ENCODE data around the gene MFSD12. TPM values are rescaled to one million over a fixed set of nuclear protein-coding genes. Genes with fewer than 3 reads are reported as not detected.
"Not testable (repeated sequence)": the region's sequence is repeated elsewhere in the genome, so short reads cannot be mapped to it uniquely, and the experiment has no call there.

The MFSD12 gene
- total RNA-seq, 2 experiments from 2014 or later, result 44.7 to 46.7 TPM

GRCh38 chr19:3573162-3573857 is 15.9 kb upstream of the MFSD12 start:
- DNase-seq (peak; percentile 56), ATAC-seq (peak; percentile 1)
- CTCF ChIA-PET, result interaction anchor here (0.7 kb wide), 1 partner anchor 27 kb away, joined by 3 read pairs; no protein-coding TSS in a partner anchor
- Mint-ChIP-seq H3K4me1 (peaks cover 11% of the 10 kb centered on the region), H3K27me3 (no peaks in the 10 kb centered on the region), H3K9me3 (ENCODE audit: low read depth) (no peaks in the 10 kb centered on the region), H3K27ac (no peak overlapping the region), H3K4me3 (peak overlapping the region; percentile 73), H3K36me3 (ENCODE audit: low read depth) (peaks cover 12% of the 10 kb centered on the region)
- intact Hi-C loops (cut with DNase I, micrococcal nuclease), result loop anchor here (1.0 to 5.0 kb wide), 7 partner anchors 67 to 769 kb away; partner anchors contain the start of genes DAPK3 (in 1 of the 2), FZR1 (in 1 of the 2), MPND (in 1 of the 2) and NCLN (in 1 of the 2)
- POLR2A ChIA-PET, result interaction anchor here (0.5 to 0.9 kb wide), 3 partner anchors 16 to 117 kb away, joined by 3 to 4 read pairs (median 3); partner anchors contain the start of gene MFSD12

GRCh38 chr19:3572855-3573161 is 15.4 kb upstream of the MFSD12 start, which contains the start of gene HMG20B:
TSS of gene HMG20B (plus strand) at chr19:3572944. CDS start at chr19:3573310, 366 bp downstream.
- intact Hi-C loops (cut with DNase I, micrococcal nuclease), result loop anchor here (1.0 to 5.0 kb wide), 19 partner anchors 15 to 769 kb away; partner anchors contain the start of genes FZR1 (in 2 of the 2), DAPK3 (in 1 of the 2), MFSD12 (in 1 of the 2) and MPND (in 1 of the 2)
- CTCF ChIA-PET, result no interaction called here
- peaks cover 11% of the 10 kb centered on the region for H3K4me1 Mint-ChIP-seq

GRCh38 chr19:3572132-3572854 is 14.9 kb upstream of the MFSD12 start:
- peak; percentile 96 for ATAC-seq
- CTCF ChIA-PET, result no interaction called here

More at GRCh38 chr19:3572855-3573161, 15.4 kb upstream of the MFSD12 start, which contains the start of gene HMG20B:
- POLR2A ChIA-PET, result no interaction called here
- H3K36me3 Mint-ChIP-seq (ENCODE audit: low read depth), result peaks cover 12% of the 10 kb centered on the region
- H3K4me3 Mint-ChIP-seq, result peak within 1 kb of the TSS; percentile 73
- H3K9me3 Mint-ChIP-seq (ENCODE audit: low read depth), result no peaks in the 10 kb centered on the region
- no peak for DNase-seq
- ATAC-seq, result peak; percentile 1
- no peaks in the 10 kb centered on the region for H3K27me3 Mint-ChIP-seq
- no peak within 1 kb of the TSS for H3K27ac Mint-ChIP-seq

GRCh38 chr19:3570606-3571011 is 13.2 kb upstream of the MFSD12 start:
- no peak overlapping the region for H3K27ac Mint-ChIP-seq
- no peaks in the 10 kb centered on the region for H3K27me3 Mint-ChIP-seq
- H3K4me1 Mint-ChIP-seq, result peaks cover 11% of the 10 kb centered on the region
- ChIA-PET POLR2A (no interaction called here), CTCF (no interaction called here)
- ATAC-seq (no peak), DNase-seq (no peak)
- intact Hi-C loops (cut with DNase I, micrococcal nuclease), result loop anchor here in 1 of 2 experiments (5.0 kb wide), 3 partner anchors 402 to 772 kb away; partner anchors contain the start of genes DAPK3 and MPND
- H3K36me3 Mint-ChIP-seq (ENCODE audit: low read depth), result peaks cover 12% of the 10 kb centered on the region
- H3K4me3 Mint-ChIP-seq, result no peak overlapping the region
- no peaks in the 10 kb centered on the region for H3K9me3 Mint-ChIP-seq (ENCODE audit: low read depth)

More at GRCh38 chr19:3572132-3572854, 14.9 kb upstream of the MFSD12 start:
- Mint-ChIP-seq H3K27ac (no peak overlapping the region), H3K36me3 (ENCODE audit: low read depth) (peaks cover 12% of the 10 kb centered on the region), H3K4me3 (peak overlapping the region; percentile 73), H3K9me3 (ENCODE audit: low read depth) (no peaks in the 10 kb centered on the region), H3K4me1 (peaks cover 11% of the 10 kb centered on the region), H3K27me3 (no peaks in the 10 kb centered on the region)
- POLR2A ChIA-PET, result no interaction called here
- peak; percentile 100 for DNase-seq
- intact Hi-C loops (cut with DNase I, micrococcal nuclease), result loop anchor here (1.0 to 5.0 kb wide), 17 partner anchors 14 to 770 kb away; partner anchors contain the start of genes DAPK3 (in 1 of the 2), FZR1 (in 1 of the 2), MFSD12 (in 1 of the 2) and MPND (in 1 of the 2)

- CTCF ChIA-PET, result interaction anchor here (1.0 kb wide), 1 partner anchor 14 kb away, joined by 3 read pairs; no protein-coding TSS in a partner anchor
- peaks cover 11% of the 10 kb centered on the region for H3K4me1 Mint-ChIP-seq
- H3K27ac Mint-ChIP-seq; POLR2A ChIA-PET; H3K9me3 Mint-ChIP-seq (ENCODE audit: low read depth); H3K36me3 Mint-ChIP-seq (ENCODE audit: low read depth); DNase-seq; H3K27me3 Mint-ChIP-seq; ATAC-seq; H3K4me3 Mint-ChIP-seq: not testable (repeated sequence)
- intact Hi-C loops (cut with DNase I, micrococcal nuclease), result loop anchor here in 1 of 2 experiments (5.0 kb wide), 3 partner anchors 402 to 772 kb away; partner anchors contain the start of genes DAPK3 and MPND
These were observed 12.7 kb upstream of the MFSD12 start for GRCh38 chr19:3570042-3570441.

GRCh38 chr19:3565139-3565538 is 7.8 kb upstream of the MFSD12 start:
- POLR2A ChIA-PET, result no interaction called here
- intact Hi-C loops (cut with DNase I, micrococcal nuclease), result no loop called here
- no peaks in the 10 kb centered on the region for H3K36me3 Mint-ChIP-seq (ENCODE audit: low read depth)
- ATAC-seq, result no peak
- H3K9me3 Mint-ChIP-seq (ENCODE audit: low read depth), result no peaks in the 10 kb centered on the region
- H3K4me3 Mint-ChIP-seq, result no peak overlapping the region
- H3K27me3 Mint-ChIP-seq, result no peaks in the 10 kb centered on the region
- CTCF ChIA-PET, result no interaction called here
- no peak for DNase-seq
- H3K4me1 Mint-ChIP-seq, result no peaks in the 10 kb centered on the region
- H3K27ac Mint-ChIP-seq, result no peak overlapping the region

GRCh38 chr19:3563709-3564524 is 6.5 kb upstream of the MFSD12 start:
- ATAC-seq (no peak), DNase-seq (no peak)
- POLR2A ChIA-PET, result no interaction called here
- H3K27me3 Mint-ChIP-seq, result no peaks in the 10 kb centered on the region
- H3K9me3 Mint-ChIP-seq (ENCODE audit: low read depth), result no peaks in the 10 kb centered on the region
- no peak overlapping the region for H3K4me3 Mint-ChIP-seq
- CTCF ChIA-PET, result interaction anchor here (0.6 kb wide), 1 partner anchor 17 kb away, joined by 3 read pairs; no protein-coding TSS in a partner anchor
- no peaks in the 10 kb centered on the region for H3K4me1 Mint-ChIP-seq
- intact Hi-C loops (cut with DNase I, micrococcal nuclease), result no loop called here
- no peak overlapping the region for H3K27ac Mint-ChIP-seq
- no peaks in the 10 kb centered on the region for H3K36me3 Mint-ChIP-seq (ENCODE audit: low read depth)

- CTCF ChIA-PET, result interaction anchor here (0.7 to 2.3 kb wide), 4 partner anchors 11 to 40 kb away, joined by 3 to 6 read pairs (median 6); no protein-coding TSS in a partner anchor
- no peaks in the 10 kb centered on the region for H3K9me3 Mint-ChIP-seq (ENCODE audit: low read depth)
These were observed 367 bp downstream of the MFSD12 start for GRCh38 chr19:3556978-3557460.

GRCh38 chr19:3556423-3556977 is 886 bp downstream of the MFSD12 start:
- H3K36me3 Mint-ChIP-seq (ENCODE audit: low read depth), result peaks cover 4% of the 10 kb centered on the region
- no peaks in the 10 kb centered on the region for H3K27me3 Mint-ChIP-seq
- H3K4me1 Mint-ChIP-seq, result peaks cover 43% of the 10 kb centered on the region
- H3K27ac Mint-ChIP-seq, result peak overlapping the region; percentile 92
- DNase-seq (peak; percentile 48), ATAC-seq (peak; percentile 3)
- CTCF ChIA-PET, result interaction anchor here (0.5 to 2.7 kb wide), 6 partner anchors 10 to 846 kb away, joined by 3 to 23 read pairs (median 6); no protein-coding TSS in a partner anchor
- H3K9me3 Mint-ChIP-seq (ENCODE audit: low read depth), result no peaks in the 10 kb centered on the region
- intact Hi-C loops (cut with DNase I, micrococcal nuclease), result loop anchor here (2.0 to 5.0 kb wide), 3 partner anchors 49 to 846 kb away; partner anchors contain the start of genes CHAF1A (in 1 of the 2), FZR1 (in 1 of the 2), SH3GL1 (in 1 of the 2) and YJU2 (in 1 of the 2)
- POLR2A ChIA-PET, result interaction anchor here (0.6 to 0.9 kb wide), 3 partner anchors 12 to 165 kb away, joined by 3 read pairs; no protein-coding TSS in a partner anchor
- peak overlapping the region; percentile 96 for H3K4me3 Mint-ChIP-seq

More at GRCh38 chr19:3556978-3557460, 367 bp downstream of the MFSD12 start:
- POLR2A ChIA-PET, result interaction anchor here (0.6 to 0.9 kb wide), 3 partner anchors 12 to 165 kb away, joined by 3 read pairs; no protein-coding TSS in a partner anchor
- peak; percentile 44 for ATAC-seq
- peak; percentile 85 for DNase-seq
- peak overlapping the region; percentile 92 for H3K27ac Mint-ChIP-seq
- peaks cover 39% of the 10 kb centered on the region for H3K4me1 Mint-ChIP-seq
- no peaks in the 10 kb centered on the region for H3K27me3 Mint-ChIP-seq
- peak overlapping the region; percentile 96 for H3K4me3 Mint-ChIP-seq
- intact Hi-C loops (cut with DNase I, micrococcal nuclease), result loop anchor here (1.0 to 5.0 kb wide), 14 partner anchors 15 to 845 kb away; partner anchors contain the start of genes FZR1 (in 2 of the 2), APBA3 (in 1 of the 2), CHAF1A (in 1 of the 2) and DOHH (in 1 of the 2)
- H3K36me3 Mint-ChIP-seq (ENCODE audit: low read depth), result peaks cover 4% of the 10 kb centered on the region
